ENCODE results near the gene AP3S1.
"Not testable (repeated sequence)": the region's sequence is repeated elsewhere in the genome, so short reads cannot be mapped to it uniquely, and the experiment has no call there.

AP3S1 gene

GRCh38 chr5:115841382-115842088, at the start of gene AP3S1, which contains the start of gene ATG12:
Gene AP3S1 (plus strand): TSS chr5:115841935. CDS start chr5:115842038, 103 bp downstream.
Gene ATG12 (minus strand): TSS chr5:115841565. CDS start chr5:115841552, 13 bp downstream.
- DNase-seq, result peak; percentile 88 to 90

GRCh38 chr5:115795700-115796099, 46.0 kb upstream of the AP3S1 start:
- DNase-seq, result no peak

- no peak for DNase-seq
These were observed 45.1 kb upstream of the AP3S1 start for GRCh38 chr5:115796656-115797055.

- no peak for DNase-seq
These were observed 43.5 kb upstream of the AP3S1 start for GRCh38 chr5:115798252-115798651.

- DNase-seq, result no peak
These were observed 41.6 kb upstream of the AP3S1 start for GRCh38 chr5:115800108-115800507.

GRCh38 chr5:115801152-115801551, 40.6 kb upstream of the AP3S1 start:
- no peak for DNase-seq

- no peak for DNase-seq
These were observed 39.8 kb upstream of the AP3S1 start for GRCh38 chr5:115801984-115802383.

- no peak for DNase-seq
These were observed 34.6 kb upstream of the AP3S1 start for GRCh38 chr5:115806986-115807653.

GRCh38 chr5:115807654-115808052, 34.1 kb upstream of the AP3S1 start:
- DNase-seq, result no peak

- DNase-seq, result not testable (repeated sequence)
These were observed 33.7 kb upstream of the AP3S1 start for GRCh38 chr5:115808066-115808465.

GRCh38 chr5:115809946-115810345, 31.8 kb upstream of the AP3S1 start:
- DNase-seq, result no peak

GRCh38 chr5:115810761-115811160, 31.0 kb upstream of the AP3S1 start:
- no peak for DNase-seq

- no peak for DNase-seq
These were observed 30.3 kb upstream of the AP3S1 start for GRCh38 chr5:115811406-115811805.

GRCh38 chr5:115812372-115812771, 29.4 kb upstream of the AP3S1 start:
- no peak for DNase-seq

- DNase-seq, result no peak
These were observed 28.0 kb upstream of the AP3S1 start for GRCh38 chr5:115813719-115814118.

- DNase-seq, result no peak
These were observed 26.6 kb upstream of the AP3S1 start for GRCh38 chr5:115815006-115815692.

GRCh38 chr5:115815693-115816225, 26.0 kb upstream of the AP3S1 start:
- DNase-seq, result no peak

GRCh38 chr5:115816226-115817081, 25.3 kb upstream of the AP3S1 start, which contains the start of gene CDO1:
Gene CDO1 (minus strand): TSS chr5:115816659. CDS start chr5:115816397, 262 bp downstream.
- DNase-seq, result no peak

GRCh38 chr5:115817386-115817785, 24.3 kb upstream of the AP3S1 start:
- no peak for DNase-seq

- DNase-seq, result no peak
These were observed 22.9 kb upstream of the AP3S1 start for GRCh38 chr5:115818821-115819220.

- DNase-seq, result no peak
These were observed 20.9 kb upstream of the AP3S1 start for GRCh38 chr5:115820846-115821245.

GRCh38 chr5:115824983-115825382, 16.8 kb upstream of the AP3S1 start:
- DNase-seq, result not testable (repeated sequence)
